Ishikawa (cell line): ENCODE measurements around the gene DCAF10.

Experiments used
- CEBPB ChIP-seq: IDR thresholded peaks from 2 replicates; pipeline ENCODE4 v1.6.1; 2012
- CREB1 ChIP-seq: IDR thresholded peaks from 2 replicates; pipeline ENCODE4 v1.6.1; 2012; ENCODE audit warnings: low read depth
- EGR1 ChIP-seq: IDR thresholded peaks from 2 replicates; pipeline ENCODE4 v1.6.1; 2012
- EP300 ChIP-seq: IDR thresholded peaks from 2 replicates; pipeline ENCODE4 v1.6.1; 2012; ENCODE audit warnings: borderline replicate concordance
- FOXM1 ChIP-seq: IDR thresholded peaks from 2 replicates; pipeline ENCODE4 v1.6.1; 2012; ENCODE audit warnings: low read depth, borderline replicate concordance
- NFIC ChIP-seq: IDR thresholded peaks from 2 replicates; pipeline ENCODE4 v1.6.1; 2012
- RAD21 ChIP-seq: IDR thresholded peaks from 2 replicates; pipeline ENCODE4 v1.6.1; 2012; ENCODE audit warnings: low read depth
- TAF1 ChIP-seq: IDR thresholded peaks from 2 replicates; pipeline ENCODE4 v1.6.1; 2012; ENCODE audit warnings: low read depth, mild to moderate bottlenecking
- TCF12 ChIP-seq: IDR thresholded peaks from 2 replicates; pipeline ENCODE4 v1.6.1; 2012; ENCODE audit warnings: low read depth
- TEAD4 ChIP-seq: IDR thresholded peaks from 2 replicates; pipeline ENCODE4 v1.6.1; 2012
- YY1 ChIP-seq: IDR thresholded peaks from 2 replicates; pipeline ENCODE4 v1.6.1; 2012; ENCODE audit warnings: low read depth
- TF ChIP-seq, protein P1 (sequence below): IDR thresholded peaks from 2 replicates; pipeline ENCODE4 v1.6.1; 2012; ENCODE audit warnings: low read depth, mild to moderate bottlenecking
- TF ChIP-seq, protein P2 (sequence below): IDR thresholded peaks from 2 replicates; pipeline ENCODE4 v1.6.1; 2012
- TF ChIP-seq, protein P3 (sequence below): IDR thresholded peaks from 2 replicates; pipeline ENCODE4 v1.6.1; 2012

The DCAF10 gene

DNA sequence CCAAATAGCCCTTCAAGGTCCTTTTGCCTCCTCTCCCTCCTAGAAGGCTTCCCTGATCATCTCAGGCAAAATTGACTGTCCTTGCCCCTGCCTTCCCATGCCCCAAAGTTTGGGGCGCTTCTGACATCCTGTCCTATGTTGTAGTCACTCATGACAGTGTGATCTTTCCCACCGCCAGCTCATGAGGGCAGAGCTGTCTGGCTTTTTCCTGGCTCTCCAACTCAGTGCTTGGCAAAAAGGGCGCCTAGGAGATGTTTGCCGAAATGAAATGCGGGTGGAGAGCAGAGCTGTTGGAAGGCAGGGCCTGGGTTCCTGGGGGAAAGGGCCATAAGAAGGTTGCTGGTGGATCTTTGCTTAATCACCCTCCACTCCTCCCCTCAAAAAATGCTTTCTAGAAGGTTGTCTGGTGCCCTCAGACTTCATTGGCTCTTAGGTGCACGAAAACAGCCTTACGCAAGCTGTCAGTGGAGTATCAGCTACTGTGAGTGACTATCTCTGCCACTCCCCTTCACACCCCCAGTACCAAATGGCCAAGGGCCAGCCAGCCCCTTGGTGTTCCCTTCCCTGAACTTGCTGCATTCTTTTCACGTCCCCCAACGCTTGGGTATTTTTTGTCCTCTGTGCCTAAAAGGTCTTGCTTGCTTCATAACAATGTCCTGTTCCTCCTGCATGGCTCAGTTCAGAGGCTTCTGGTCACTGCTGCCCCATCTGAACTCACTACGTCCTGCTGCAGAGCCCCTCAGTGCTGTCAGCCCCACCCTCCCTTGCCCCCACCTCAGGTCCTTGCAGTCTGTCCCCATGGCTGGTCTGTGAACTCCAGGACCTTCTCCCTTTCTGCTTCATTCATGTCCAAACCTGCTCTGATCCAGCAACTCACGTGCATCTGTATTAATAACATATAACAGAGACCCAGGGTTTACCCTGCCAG lies 106.0 kb downstream of the DCAF10 start:
- TF ChIP-seq EP300 (no peak), YY1 (no peak), CEBPB (no peak), TCF12 (no peak), NFIC (no peak)

DNA sequence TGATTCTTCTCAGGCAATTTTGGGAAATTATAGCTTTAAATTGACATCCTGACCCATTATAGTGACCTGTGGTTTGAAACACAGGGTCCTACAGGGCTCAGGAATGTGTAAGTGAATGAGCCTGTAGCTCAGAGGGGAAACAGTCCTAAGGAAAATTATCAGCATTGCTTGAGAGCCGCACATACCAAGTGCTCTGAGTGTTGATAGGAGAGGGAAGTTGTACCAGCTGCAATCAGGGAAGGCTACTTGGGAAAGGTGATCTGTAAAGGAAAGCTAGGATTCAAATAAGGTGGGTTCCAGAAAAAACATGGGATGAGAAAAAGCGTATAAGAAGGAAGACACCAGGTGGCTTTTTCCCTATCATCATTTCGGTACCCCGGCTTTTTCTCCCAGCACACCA lies 107.7 kb downstream of the DCAF10 start:
- TF ChIP-seq, protein P1, sequence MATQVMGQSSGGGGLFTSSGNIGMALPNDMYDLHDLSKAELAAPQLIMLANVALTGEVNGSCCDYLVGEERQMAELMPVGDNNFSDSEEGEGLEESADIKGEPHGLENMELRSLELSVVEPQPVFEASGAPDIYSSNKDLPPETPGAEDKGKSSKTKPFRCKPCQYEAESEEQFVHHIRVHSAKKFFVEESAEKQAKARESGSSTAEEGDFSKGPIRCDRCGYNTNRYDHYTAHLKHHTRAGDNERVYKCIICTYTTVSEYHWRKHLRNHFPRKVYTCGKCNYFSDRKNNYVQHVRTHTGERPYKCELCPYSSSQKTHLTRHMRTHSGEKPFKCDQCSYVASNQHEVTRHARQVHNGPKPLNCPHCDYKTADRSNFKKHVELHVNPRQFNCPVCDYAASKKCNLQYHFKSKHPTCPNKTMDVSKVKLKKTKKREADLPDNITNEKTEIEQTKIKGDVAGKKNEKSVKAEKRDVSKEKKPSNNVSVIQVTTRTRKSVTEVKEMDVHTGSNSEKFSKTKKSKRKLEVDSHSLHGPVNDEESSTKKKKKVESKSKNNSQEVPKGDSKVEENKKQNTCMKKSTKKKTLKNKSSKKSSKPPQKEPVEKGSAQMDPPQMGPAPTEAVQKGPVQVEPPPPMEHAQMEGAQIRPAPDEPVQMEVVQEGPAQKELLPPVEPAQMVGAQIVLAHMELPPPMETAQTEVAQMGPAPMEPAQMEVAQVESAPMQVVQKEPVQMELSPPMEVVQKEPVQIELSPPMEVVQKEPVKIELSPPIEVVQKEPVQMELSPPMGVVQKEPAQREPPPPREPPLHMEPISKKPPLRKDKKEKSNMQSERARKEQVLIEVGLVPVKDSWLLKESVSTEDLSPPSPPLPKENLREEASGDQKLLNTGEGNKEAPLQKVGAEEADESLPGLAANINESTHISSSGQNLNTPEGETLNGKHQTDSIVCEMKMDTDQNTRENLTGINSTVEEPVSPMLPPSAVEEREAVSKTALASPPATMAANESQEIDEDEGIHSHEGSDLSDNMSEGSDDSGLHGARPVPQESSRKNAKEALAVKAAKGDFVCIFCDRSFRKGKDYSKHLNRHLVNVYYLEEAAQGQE, result no peak

DNA sequence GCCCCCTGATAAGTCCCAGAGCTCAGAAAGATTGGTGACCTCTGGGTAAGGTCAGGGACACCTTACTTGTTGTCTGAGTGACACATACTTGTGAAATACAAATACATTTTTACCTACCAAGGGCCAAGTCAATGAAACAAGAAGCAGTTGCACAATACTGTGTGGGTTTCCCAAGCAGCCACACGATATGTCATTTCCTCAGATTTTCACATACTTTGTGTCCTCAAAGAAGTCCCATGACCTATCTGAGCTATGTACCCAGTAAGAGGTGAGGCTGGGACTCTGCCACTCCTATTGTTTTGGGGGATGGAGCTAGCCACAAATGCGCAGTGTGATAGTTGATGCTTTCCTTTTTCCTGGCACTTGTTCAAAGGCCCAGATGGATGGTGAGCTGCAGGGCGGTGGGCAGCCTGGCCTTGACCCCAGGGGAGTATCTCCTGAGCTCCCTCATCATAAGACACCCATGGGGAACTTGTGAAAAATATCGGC lies 108.1 kb downstream of the DCAF10 start:
- TF ChIP-seq, protein P2, sequence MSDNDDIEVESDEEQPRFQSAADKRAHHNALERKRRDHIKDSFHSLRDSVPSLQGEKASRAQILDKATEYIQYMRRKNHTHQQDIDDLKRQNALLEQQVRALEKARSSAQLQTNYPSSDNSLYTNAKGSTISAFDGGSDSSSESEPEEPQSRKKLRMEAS, result no peak
- 0 out of 2 replicates have a peak, but pooled peaks have one; percentile 46 for TF ChIP-seq CEBPB

DNA sequence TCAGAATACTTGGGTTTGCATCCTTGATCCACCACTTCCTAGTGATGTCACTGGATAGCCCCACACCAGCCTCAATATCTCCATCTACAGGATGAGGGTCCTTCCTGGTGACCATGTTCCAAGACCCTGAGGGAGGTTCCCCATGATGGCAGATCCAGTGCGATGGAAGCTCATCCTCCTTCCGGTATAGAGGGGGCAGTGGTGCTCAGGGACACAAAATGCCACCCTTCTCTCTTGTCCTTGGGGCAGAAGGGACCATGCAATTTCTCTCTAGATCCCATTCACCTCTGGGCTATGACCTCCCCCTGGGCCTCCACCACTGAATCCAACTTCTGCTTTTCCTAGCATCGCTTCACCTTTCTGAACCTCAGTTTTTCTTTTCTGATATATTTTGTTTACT lies 108.7 kb downstream of the DCAF10 start:
- TF ChIP-seq RAD21 (no peak), FOXM1 (no peak), TEAD4 (no peak), CEBPB (no peak), TAF1 (no peak), EGR1 (no peak), EP300 (no peak), NFIC (no peak), CREB1 (no peak), TCF12 (no peak)
- TF ChIP-seq, protein P2, result no peak
- TF ChIP-seq, protein P3, sequence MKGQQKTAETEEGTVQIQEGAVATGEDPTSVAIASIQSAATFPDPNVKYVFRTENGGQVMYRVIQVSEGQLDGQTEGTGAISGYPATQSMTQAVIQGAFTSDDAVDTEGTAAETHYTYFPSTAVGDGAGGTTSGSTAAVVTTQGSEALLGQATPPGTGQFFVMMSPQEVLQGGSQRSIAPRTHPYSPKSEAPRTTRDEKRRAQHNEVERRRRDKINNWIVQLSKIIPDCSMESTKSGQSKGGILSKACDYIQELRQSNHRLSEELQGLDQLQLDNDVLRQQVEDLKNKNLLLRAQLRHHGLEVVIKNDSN, result no peak
- TF ChIP-seq, protein P1, result no peak

DNA sequence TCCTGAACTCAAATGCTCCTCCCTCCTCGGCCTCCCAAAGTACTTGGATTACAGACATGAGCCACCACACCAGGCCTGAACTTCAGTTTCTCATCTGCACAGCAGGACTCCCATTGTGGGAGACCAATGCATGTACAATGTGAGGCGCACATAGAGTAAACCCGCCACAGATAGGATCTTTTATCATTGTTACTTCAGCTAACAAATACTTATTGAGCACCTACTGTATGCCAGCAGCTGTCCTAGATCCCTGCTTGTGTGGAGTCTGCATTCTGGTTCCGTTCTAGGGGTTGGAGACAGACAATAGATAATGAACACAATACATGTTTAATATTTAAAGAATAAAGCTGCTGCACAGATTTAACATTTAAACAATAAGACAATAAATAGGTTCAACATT lies 109.7 kb downstream of the DCAF10 start:
- TF ChIP-seq TAF1, result no peak

DNA sequence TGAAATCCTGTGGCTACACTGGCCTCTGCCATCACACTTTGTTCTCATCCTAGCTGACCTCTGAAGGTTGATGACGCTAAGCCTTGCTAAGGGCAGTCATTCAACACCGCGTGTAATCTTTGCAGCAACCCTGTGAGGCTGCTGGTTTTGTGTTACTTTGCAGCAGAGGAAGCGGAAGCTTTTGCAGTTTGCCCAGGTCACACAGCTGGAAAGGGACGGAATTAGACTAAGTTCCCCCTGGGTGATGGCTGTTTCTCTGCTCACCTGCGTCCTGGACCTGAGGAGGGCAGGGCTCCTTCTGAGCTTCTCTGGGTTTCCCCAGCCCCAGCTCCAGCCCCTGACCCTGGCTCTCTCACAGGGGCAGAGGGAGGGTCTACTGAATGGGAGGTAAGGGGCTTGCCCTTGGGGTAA lies 110.7 kb downstream of the DCAF10 start:
- TF ChIP-seq, protein P1, result no peak
- TF ChIP-seq NFIC, result no peak
- no peak for TF ChIP-seq TAF1
- TF ChIP-seq EGR1, result no peak
- no peak for TF ChIP-seq FOXM1
